ENCODE data around the gene RASSF5.

DNA sequence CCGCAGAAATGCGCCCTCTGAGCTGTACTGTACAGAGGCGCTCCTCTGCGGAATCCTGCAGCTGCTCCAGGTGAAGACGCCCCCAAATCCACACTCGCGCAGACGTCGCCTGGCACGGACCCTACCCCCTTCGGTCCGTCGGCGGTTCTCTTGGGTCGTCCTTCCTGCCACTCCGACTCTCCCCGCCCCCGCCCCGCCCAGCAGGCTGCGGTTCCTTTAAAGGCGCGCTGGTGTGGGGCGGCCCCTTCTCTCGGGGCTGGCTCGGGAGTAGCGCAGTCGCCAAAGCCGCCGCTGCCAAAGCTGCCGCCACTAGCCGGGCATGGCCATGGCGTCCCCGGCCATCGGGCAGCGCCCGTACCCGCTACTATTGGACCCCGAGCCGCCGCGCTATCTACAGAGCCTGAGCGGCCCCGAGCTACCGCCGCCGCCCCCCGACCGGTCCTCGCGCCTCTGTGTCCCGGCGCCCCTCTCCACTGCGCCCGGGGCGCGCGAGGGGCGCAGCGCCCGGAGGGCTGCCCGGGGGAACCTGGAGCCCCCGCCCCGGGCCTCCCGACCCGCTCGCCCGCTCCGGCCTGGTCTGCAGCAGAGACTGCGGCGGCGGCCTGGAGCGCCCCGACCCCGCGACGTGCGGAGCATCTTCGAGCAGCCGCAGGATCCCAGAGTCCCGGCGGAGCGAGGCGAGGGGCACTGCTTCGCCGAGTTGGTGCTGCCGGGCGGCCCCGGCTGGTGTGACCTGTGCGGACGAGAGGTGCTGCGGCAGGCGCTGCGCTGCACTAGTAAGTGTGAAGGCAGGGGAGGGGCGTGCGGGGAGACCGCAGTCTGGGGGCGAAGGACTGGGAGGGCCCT is at the start of gene RASSF5:
- TF ChIP-seq SPI1 (IDR thresholded peaks at IDR 0.05; ENCODE audit: low read depth, low read length) (no peak), POLR2AphosphoS5 (IDR thresholded peaks at IDR 0.05; ENCODE audit: low read depth, low read length) (no peak), POLR2A (IDR thresholded peaks at IDR 0.05; ENCODE audit: low read depth, low read length) (no peak), TAF1 (IDR thresholded peaks at IDR 0.05; ENCODE audit: low read depth, low read length) (no peak), POU2F2 (IDR thresholded peaks at IDR 0.05; ENCODE audit: low read depth, low read length) (no peak)

Measured in GM12891 (cell line).